GM19351 (cell line): Measurements from ENCODE around the gene BATF2.

Experiments used
- ATAC-seq: cut with Tn5 transposase; IDR thresholded peaks from one replicate; pipeline ENCODE4 v1.9.1; 2021; ENCODE audit warnings: mild to moderate bottlenecking, moderate library complexity; ENCODE audit not compliant: unreplicated experiment

Gene BATF2

GRCh38 chr11:64970731-64971151 is 26.0 kb downstream of the BATF2 start:
- no peak for ATAC-seq

GRCh38 chr11:64969209-64969608 is 27.6 kb downstream of the BATF2 start:
- no peak for ATAC-seq

- no peak for ATAC-seq
Measured at GRCh38 chr11:64967375-64967774, 29.4 kb downstream of the BATF2 start.

GRCh38 chr11:64963072-64963631 is 33.6 kb downstream of the BATF2 start:
- no peak for ATAC-seq

DNA sequence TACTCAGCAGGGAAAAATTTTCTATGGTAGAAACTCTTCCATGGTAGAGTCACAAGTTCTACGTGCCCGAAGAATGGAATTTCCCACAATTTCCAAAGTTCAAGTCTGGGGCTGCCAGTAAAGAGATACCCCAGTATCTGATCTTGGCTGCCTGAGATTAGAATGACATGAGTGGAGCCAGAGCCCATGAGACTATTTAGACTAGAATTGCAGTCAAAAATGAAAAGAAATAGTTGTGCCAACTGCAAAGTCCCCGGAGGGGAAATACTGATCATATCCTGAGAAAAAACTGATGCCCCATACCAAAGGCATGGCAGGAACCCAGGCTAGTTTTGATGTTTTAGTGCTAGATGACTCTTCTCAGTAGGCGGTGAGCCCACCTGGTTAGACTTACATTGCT is 36.1 kb downstream of the BATF2 start:
- no peak for ATAC-seq

DNA sequence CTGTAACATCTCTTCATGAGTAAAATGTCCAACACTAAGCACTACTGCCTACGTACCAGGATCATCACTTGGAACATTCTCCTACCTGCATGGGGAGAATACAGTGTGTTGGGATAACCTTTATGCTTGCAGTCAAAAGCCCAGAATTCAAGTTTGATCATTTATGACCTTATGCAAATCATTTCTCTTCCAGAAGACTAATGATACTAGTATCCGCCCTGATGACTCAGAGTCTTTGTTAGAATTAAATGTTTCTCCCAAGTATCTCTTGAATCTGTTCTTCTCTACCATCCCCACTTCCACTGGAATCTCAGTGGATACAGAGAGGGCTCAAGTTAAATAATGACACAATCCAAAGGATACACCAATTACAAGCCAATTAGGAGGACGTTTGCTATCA is 37.3 kb downstream of the BATF2 start:
- ATAC-seq, result no peak

GRCh38 chr11:64954201-64954600 is 42.6 kb downstream of the BATF2 start:
- no peak for ATAC-seq

- ATAC-seq, result no peak
Measured at GRCh38 chr11:64951529-64951928, 45.2 kb downstream of the BATF2 start.

- ATAC-seq, result no peak
Measured at GRCh38 chr11:64947208-64947814, 49.5 kb downstream of the BATF2 start.
